ENCODE data around the gene TMPRSS13. TPM values are rescaled to one million over a fixed set of nuclear protein-coding genes. Genes with fewer than 3 reads are reported as not detected.
A peak's percentile ranks its signal among the peaks of the same experiment; 100 is the strongest.
"Not testable (repeated sequence)": the region's sequence is repeated elsewhere in the genome, so short reads cannot be mapped to it uniquely, and the experiment has no call there.

Gene TMPRSS13
- total and polyA plus RNA-seq, 12 donors = 0.12 to 1.3 (median 0.56) TPM

- no peaks in the 10 kb centered on the region for H3K9me3 ChIP-seq (replicated peaks in 1 of 3)
- no peaks in the 10 kb centered on the region for H3K27me3 ChIP-seq
- H3K27ac ChIP-seq = no peak overlapping the region
- DNase-seq = no peak
- no peak overlapping the region for H3K4me3 ChIP-seq
- H3K36me3 ChIP-seq (replicated peaks in 1 of 2) = no peaks in the 10 kb centered on the region
- intact Hi-C loops (cut with DNase I) = loop anchor here (5.0 to 10.0 kb wide), 2 partner anchors 104 to 518 kb away; no protein-coding TSS in a partner anchor
- H3K4me1 ChIP-seq (replicated peaks in 1 of 2) = peaks cover 0 to 8% of the 10 kb centered on the region in 2 donors
- WGBS, 4 donors = 82 to 91% (median 87%) methylated on average over 3 of the region's 3 CpGs
- TF ChIP-seq CTCF (IDR thresholded peaks at IDR 0.05) (no peak), POLR2A (IDR thresholded peaks at IDR 0.05) (no peak)
Observed at GRCh38 chr11:117953024-117953671, 23.9 kb upstream of the TMPRSS13 start.

- Histone ChIP-seq H3K27me3 (no peaks in the 10 kb centered on the region), H3K4me1 (replicated peaks in 1 of 2) (peaks cover 0 to 11% of the 10 kb centered on the region in 2 donors), H3K27ac (no peak overlapping the region), H3K4me3 (no peak overlapping the region), H3K9me3 (replicated peaks in 1 of 3) (no peaks in the 10 kb centered on the region), H3K36me3 (replicated peaks in 1 of 2) (no peaks in the 10 kb centered on the region)
- intact Hi-C loops (cut with DNase I) = loop anchor here (5.0 to 10.0 kb wide), 2 partner anchors 106 to 516 kb away; no protein-coding TSS in a partner anchor
- DNase-seq = no peak
- WGBS, 4 donors = 73 to 86% (median 83%) methylated on average over 12 to 15 of the region's 15 CpGs
- TF ChIP-seq CTCF (IDR thresholded peaks at IDR 0.05) = no peak
- no peak for TF ChIP-seq POLR2A (IDR thresholded peaks at IDR 0.05)
Observed at GRCh38 chr11:117950993-117951961, 22.1 kb upstream of the TMPRSS13 start.

- H3K4me3 ChIP-seq = no peak overlapping the region
- no peaks in the 10 kb centered on the region for H3K9me3 ChIP-seq (replicated peaks in 1 of 3)
- WGBS, 4 donors = 3 to 18% (median 17%) methylated on average over 4 to 5 of the region's 5 CpGs
- peaks cover 0 to 12% of the 10 kb centered on the region in 2 donors for H3K4me1 ChIP-seq (replicated peaks in 1 of 2)
- H3K36me3 ChIP-seq (replicated peaks in 1 of 2) = no peaks in the 10 kb centered on the region
- H3K27ac ChIP-seq = no peak overlapping the region
- intact Hi-C loops (cut with DNase I) = loop anchor here (5.0 to 10.0 kb wide), 2 partner anchors 107 to 516 kb away; no protein-coding TSS in a partner anchor
- no peak for TF ChIP-seq POLR2A (IDR thresholded peaks at IDR 0.05)
- peak in 3 of 6 experiments; percentile 20 to 23 (median 20) for TF ChIP-seq CTCF (IDR thresholded peaks at IDR 0.05)
- no peaks in the 10 kb centered on the region for H3K27me3 ChIP-seq
- DNase-seq = peak in 1 of 7 donors; percentile 19
Observed at GRCh38 chr11:117950301-117950700, 21.1 kb upstream of the TMPRSS13 start.

GRCh38 chr11:117949062-117949461 lies 19.9 kb upstream of the TMPRSS13 start:
- no peak overlapping the region for H3K27ac ChIP-seq
- intact Hi-C loops (cut with DNase I) = loop anchor here (2.0 to 5.0 kb wide), 3 partner anchors 103 to 127 kb away; partner anchors contain the start of gene FXYD2 (in 1 of the 2)
- peaks cover 0 to 12% of the 10 kb centered on the region in 2 donors for H3K4me1 ChIP-seq (replicated peaks in 1 of 2)

GRCh38 chr11:117948466-117948865 lies 19.3 kb upstream of the TMPRSS13 start:
- peaks cover 0 to 12% of the 10 kb centered on the region in 2 donors for H3K4me1 ChIP-seq (replicated peaks in 1 of 2)
- WGBS, 4 donors = 73 to 83% (median 80%) methylated on average over 11 of the region's 11 CpGs
- not testable (repeated sequence) for H3K27ac ChIP-seq; H3K4me3 ChIP-seq; H3K36me3 ChIP-seq (replicated peaks in 1 of 2); H3K27me3 ChIP-seq; H3K9me3 ChIP-seq (replicated peaks in 1 of 3); DNase-seq
- intact Hi-C loops (cut with DNase I) = loop anchor here (2.0 to 5.0 kb wide), 3 partner anchors 104 to 126 kb away; partner anchors contain the start of gene FXYD2 (in 1 of the 2)

More at GRCh38 chr11:117949062-117949461, 19.9 kb upstream of the TMPRSS13 start:
- H3K27me3 ChIP-seq = no peaks in the 10 kb centered on the region
- WGBS, 4 donors = 54 to 68% (median 61%) methylated on average over 6 of the region's 6 CpGs
- no peaks in the 10 kb centered on the region for H3K36me3 ChIP-seq (replicated peaks in 1 of 2)
- no peak for DNase-seq
- H3K9me3 ChIP-seq (replicated peaks in 1 of 3) = no peaks in the 10 kb centered on the region
- no peak overlapping the region for H3K4me3 ChIP-seq
- TF ChIP-seq CTCF (IDR thresholded peaks at IDR 0.05) (no peak), POLR2A (IDR thresholded peaks at IDR 0.05) (no peak)

GRCh38 chr11:117947751-117948150 lies 18.5 kb upstream of the TMPRSS13 start:
- intact Hi-C loops (cut with DNase I) = loop anchor here (2.0 to 5.0 kb wide), 3 partner anchors 105 to 125 kb away; partner anchors contain the start of gene FXYD2 (in 1 of the 2)
- not testable (repeated sequence) for H3K36me3 ChIP-seq (replicated peaks in 1 of 2); DNase-seq; H3K9me3 ChIP-seq (replicated peaks in 1 of 3); H3K27me3 ChIP-seq; H3K4me1 ChIP-seq (replicated peaks in 1 of 2); H3K27ac ChIP-seq; H3K4me3 ChIP-seq
- 57 to 79% (median 65%) methylated on average over 10 of the region's 10 CpGs for WGBS, 4 donors
